Stimulated activated CD8-positive, alpha-beta memory T cell treated with anti-CD3 and anti-CD28 coated beads, Interleukin-2, amount 100 ng/mL, for 48 hours (primary cell): ENCODE measurements around the gene SLC1A5.
"Not testable (repeated sequence)": the region's sequence is repeated elsewhere in the genome, so short reads cannot be mapped to it uniquely, and the experiment has no call there.

Source experiments
- DNase-seq, 2 donors: peaks; one replicate each; pipeline ENCODE4 v3.0.0-alpha.2; 2020; ENCODE audit warnings: low read depth in 2 of 2

Gene SLC1A5

DNA sequence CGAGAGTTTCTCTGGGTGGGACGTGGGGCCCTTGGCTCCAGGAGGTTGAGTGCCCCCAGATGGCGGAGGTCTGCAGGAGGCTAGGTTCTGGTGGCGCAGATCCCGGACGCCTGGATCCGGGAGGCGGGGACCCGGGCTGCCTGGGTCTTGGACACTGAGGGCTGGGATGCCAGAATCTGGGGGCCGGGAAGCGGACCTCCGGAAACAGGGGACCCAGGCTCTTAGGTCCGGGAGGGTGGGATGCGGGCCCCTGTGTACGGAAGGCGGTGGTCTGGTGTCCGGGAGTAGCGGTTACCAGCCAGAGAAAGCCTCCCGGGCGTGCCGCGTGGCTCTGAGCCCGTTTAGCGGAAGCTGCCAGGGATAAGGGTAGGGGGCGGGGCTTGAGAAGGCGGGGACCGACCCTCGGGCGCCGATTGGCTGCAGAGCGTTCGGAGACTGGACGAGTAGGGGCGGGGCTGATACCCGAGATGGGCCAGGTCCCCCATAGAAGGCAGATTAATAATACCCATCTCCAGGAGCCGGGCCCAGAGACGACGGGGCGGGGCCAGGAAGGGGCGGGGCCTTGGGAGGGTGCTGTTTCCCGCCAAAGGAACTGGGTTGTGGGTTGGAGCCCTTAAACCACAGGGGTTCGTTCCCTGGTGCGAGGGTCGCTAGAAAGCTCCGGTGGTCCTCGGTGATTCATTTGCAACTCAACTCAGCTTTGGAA lies at the start of gene SLC1A5:
SLC1A5 (minus strand) TSS at position 333 of the 706 bp plus-strand sequence. CDS start 629 bp downstream, outside the sequence.
- DNase-seq, result peak; percentile 98 to 99

DNA sequence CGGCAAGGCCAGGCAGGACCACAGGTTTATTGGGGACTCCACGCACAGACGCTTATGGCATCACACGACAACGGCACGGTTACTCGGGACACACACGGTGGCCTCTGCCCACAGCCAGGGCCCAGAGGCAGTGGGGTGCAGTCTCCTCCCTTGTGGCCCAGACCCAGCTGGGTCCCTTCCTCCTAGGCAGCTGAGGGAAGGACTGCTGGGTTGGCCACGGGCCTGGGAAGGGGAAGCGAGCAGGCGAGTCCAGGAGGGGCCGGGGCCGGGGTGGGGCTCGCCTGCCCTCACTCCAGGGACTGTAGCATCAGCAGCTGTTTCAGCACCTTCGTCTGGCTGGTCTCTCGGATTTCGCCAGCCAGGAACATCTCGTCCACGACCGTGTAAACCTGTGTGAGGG lies 49.8 kb upstream of the SLC1A5 start:
- DNase-seq, result no peak

DNA sequence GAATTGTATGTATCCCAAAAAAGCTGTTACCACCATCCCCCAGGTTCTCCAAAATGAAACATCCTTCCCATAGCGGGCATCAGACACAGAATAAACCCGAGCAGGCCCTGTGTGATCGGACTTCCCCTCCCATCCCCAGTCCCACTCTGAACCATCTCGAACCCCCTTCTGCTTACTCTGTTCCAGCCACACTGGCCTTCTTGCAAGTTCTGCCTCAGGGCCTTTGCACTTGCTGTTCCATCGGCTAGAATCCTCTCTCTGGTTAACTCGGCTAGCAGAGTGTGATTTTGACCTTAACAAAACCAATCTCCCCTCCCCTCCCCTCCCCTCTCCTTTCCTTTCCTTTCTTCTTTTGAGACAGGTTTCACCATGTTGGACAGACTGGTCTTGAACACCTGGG lies 46.6 kb upstream of the SLC1A5 start:
- no peak for DNase-seq

DNA sequence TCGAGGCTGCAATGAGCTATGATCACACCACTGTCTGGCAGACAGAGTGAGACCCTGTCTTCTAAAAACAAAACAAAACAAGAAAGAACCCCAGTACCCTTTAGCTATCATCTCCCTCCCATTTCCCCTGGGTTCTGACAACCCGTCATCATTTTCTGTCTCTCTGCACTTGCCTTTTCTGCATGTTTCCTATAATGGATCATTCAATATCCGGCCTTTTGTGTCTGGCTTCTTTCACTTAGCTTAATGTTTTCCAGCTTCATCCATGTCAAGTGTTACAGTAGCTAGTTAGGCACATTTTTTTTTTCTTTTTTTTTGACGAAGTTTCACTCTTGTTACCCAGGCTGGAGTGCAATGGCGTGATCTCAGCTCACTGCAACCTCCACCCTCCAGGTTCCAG lies 45.7 kb upstream of the SLC1A5 start:
- DNase-seq, result no peak

DNA sequence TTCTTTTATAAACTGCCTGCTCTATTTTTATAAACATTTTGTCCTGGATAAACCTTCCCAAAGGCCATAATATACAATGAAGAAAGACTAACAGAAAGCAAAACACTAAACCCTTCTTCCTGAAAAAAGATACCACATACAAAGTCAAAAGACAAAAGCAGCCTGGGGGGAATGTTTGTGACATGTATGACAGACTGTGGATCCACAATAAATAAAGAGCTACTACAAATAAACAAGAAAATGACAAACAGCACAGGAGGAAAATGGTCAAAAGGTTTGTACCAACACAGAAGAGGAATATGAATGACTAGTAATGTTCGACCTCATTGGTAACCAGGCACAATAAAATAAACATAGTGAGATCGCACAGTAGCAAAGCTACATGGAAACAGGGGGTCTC lies 42.5 kb upstream of the SLC1A5 start:
- no peak for DNase-seq

DNA sequence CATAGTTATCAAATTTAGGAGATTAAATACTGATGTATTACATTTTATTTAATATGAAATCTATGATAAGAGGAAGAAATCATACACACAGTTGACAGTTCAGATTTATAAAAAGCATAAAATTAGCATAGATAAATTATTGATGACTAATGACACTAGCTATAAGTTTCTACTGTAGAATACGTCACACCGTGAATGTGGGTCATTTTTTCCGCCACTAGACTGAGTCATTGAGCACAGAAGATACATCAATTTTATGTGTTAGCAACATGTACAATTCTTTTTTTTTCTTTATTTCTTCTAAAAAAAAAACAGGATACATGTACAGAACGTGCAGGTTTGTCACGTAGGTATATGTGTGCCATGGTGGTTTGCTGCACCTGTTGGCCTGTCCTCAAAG lies 40.1 kb upstream of the SLC1A5 start:
- DNase-seq, result peak; percentile 30

DNA sequence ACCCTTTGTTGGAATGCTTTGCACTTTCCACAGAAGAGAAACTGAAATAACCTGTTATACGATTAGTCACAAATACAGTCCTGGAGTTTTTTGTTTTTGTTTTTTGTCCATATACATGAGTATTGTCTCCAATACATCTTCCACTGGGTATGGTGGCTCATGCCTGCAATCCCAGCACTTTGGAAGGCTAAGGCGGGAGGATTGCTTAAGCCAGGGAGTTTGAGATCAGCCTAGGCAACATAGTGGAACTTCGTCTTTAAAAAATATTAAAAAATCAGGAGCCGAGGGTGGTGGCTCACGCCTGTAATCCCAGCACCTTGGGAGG lies 37.3 kb upstream of the SLC1A5 start:
- DNase-seq, result no peak

DNA sequence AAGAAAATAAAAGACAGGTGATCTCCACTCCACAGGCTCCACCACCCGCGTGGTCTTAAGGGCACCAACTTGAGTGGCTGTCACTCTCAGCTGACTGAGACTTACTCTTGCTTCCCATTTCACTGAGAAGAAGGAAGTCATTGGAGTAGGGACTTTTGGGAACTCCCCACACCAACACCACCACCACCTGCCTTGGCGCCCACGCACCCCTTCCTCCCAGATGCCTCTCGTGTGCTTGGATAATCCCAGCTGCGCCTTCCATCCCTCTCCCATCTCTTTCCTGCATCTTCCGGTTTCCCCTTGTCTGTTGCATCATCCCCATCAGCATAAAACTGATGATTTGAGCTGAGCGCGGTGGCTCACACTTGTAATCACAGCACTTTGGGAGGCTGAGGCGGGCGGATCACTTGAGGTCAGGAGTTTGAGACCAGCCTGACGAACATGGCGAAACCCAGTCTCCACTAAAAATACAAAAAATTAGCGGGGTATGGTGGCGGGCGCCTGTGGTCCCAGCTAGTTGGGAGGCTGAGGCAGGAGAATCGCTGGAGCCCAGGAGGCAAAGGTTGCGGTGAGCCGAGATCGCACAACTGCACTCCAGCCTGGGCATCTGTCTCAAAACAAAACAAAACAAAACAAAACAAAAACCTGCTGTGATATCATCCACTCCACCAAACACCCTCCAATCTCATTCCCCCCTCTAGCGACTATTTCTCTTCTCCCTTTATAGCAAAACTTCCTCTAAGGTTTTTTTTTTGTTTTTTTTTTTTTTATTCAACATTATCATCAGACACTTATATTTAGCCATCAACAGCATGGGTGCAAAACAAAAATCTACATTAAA lies 36.7 kb upstream of the SLC1A5 start:
- no peak for DNase-seq

DNA sequence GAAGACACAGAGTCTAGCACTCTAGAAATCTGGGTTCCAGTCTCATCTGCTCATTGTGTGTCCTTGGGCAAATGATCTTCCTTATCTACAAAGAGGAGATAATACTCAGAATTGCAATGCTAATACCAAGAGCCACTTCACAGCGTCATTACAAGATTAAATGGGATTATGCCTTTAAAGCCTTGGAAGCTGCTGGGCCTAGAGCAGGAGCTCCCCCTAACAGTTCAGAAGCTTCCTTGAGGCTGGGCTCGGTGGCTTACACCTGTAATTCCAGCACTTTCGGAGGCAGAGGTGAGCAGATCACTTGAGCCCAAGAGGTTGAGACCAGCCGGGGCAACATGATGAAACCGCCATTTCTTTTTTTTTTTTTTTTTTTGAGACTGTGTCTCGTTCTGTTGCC lies 34.7 kb upstream of the SLC1A5 start:
- no peak for DNase-seq

DNA sequence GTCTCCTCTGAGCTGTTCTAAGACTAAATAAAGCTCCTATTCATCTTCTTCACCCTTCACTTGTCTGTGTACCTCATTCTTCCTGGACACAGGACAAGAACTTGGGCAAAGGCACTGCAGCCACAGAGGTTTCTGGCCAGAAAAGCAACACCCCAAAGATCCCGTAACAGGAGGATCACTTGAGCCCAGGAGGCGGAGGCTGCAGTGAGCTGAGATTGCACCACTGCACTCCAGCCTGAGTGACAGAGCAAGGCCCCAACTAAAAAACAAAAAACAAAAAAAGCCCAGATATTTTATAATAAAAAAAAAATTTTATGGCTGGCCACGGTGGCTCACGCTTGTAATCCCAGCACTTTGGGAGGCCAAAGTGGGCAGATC lies 34.0 kb upstream of the SLC1A5 start:
- not testable (repeated sequence) for DNase-seq

DNA sequence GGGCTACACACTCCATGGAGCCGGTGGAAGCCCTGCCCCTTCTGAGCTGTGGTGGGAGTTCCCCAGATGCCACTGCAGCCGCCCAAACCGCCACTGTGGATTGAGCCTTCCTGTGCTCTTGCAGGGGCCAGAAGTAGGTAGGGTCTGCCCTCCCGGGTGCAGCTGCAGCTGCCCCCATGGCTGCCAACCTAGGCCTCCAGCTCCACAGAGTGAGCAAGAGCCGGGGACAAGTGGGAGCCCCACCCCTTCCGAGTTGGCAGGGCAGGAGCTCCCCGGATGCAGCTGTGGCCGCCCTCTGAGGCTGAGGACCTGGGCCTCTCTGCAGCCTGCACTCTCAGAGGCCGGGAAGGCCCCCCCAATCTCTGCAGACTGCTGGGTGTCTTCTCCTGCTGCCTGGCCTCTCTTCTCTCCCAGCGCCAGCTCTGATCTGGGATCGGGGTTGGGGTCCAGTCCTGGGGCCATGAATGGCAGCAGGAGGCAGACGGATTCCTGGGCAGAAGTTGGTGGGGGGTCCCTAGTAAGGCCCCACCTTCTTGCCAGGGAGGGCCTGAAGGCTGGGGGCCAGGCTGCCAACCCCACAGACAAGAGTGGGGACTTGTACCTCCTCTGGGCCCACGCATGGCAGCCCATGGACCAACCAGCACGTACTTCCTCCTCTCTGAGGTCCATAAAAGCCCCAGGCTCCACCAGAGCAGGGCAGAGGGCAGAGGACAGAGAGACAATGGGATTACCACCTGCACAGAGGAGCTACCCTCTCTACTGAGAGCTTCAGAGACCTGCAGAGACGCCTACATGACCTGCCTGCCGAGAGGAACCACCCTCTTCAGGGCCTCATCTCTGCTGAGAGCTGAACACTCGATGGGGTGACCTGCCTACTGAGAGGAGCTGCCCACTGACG lies 33.4 kb upstream of the SLC1A5 start:
- DNase-seq, result peak; percentile 42 to 49

DNA sequence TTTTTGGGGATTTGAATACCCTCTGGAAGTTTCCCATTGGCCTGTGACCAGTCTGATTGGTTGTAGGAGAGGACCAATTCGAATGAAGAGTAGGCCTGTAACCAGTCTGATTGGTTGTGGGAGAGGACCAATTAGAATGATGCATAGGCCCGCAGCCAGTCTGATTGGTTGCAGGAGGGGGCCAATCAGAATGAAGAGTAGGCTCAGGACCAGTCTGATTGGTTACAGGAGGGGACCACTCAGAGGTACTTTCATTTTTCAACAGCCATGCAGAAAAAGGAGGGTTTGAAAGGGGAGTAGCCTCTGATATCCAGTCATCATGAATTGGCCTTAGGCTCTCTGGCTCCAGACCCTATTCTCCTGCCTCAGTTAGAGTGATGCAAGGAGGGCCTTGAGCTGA lies 30.4 kb upstream of the SLC1A5 start:
- peak in 1 of 2 donors; percentile 8 for DNase-seq

DNA sequence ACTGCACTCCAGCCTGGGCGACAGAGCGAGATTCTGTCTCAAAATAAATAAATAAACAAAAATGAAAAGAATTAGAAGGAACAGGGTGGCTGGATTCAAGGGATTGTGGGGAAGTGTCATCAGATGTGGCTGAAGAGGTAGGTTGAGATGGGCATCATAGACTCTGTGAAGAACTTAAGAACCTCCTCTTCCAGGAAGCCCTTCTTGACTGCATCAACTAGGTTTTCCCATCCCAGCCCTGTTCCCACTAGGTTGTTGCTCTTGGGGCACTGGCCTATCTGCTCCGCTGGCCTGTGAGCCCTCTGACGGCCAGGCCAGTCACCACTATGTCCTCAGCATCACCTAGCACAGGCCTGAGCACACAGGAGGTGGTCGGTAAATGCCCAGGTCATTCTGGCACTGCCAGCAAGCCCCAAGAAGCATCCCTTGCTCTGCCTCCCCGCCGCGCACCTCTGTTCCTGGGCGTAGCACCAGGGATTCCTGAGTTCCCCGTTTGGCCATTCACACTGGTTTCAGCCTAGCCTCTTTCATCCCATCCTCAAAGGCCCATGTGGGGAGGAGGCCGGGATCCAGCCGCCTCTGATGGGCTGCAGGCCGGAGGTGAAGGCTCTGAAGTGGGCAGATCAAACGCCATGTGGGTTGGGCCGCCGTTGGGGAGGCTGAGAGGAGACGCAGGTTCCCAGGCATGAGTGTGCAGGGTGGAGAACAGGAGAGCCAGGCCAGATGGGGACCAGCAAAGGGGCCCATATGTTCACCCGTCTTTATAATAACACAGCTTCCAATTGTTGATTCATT lies 27.6 kb upstream of the SLC1A5 start:
- DNase-seq, result no peak

DNA sequence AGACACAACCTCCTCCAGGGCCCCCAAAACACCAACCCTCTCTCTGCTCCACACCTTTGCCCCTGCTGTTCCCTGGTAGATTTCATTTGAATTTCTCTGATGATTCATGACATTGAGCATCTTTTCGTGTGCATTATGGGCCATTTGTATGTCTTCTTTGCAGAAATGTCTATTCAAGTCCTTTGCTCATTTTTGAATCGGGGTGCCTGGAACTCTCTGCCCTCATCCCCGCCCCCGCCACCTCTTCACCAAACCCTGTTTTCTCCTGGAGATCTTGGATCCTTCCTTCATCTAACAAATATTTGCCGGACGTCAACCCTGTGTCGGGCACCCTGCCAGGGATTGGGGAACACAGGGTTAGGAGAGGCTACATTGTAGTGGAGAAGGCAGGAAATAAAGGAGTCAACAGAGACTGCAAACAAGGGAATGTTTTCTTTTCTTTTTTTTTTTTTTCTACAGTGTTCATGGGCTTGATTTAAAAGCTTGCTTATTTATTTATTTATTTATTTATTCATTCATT lies 25.5 kb upstream of the SLC1A5 start:
- DNase-seq, result no peak

DNA sequence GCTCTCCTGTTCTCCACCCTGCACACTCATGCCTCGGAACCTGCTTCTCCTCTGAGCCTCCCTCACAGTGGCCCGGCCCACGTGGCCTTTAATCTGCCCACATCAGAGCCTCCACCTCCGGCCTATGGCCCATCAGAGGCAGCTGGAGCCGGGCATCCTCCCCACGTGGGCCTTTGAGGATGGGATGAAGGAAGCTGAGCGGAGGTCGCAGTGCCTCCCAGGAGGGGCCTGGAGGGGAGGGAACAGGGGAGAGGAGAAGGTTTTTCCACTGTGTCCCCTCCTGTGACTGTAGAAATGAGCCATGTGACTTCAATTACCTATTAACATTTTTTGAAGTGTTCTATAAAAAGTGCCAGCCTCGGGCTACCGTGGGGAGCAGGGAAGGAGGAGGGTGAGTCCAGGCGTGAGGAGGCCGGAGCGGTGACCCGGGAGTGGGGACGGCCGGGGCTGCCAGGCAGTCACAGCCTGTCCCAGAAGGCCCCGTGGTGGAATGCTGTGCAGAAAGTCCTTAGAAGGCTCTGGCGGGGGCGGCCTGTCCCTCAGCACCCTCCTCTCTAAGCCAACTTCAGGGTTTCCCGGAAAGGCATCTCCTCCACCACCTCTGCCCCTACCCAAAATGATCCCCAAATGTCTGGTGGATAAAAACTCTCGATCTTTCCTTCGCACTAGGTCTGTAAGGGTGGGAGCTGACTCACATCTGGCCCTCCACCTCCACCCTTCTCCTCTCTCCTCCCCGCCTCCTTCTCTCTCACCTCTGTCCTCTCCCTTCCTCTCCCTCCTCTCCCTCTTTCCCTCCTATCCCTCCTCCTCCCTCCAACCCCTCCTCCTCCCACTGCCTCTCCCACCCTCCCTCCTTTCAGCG lies 24.8 kb upstream of the SLC1A5 start:
- DNase-seq, result no peak

DNA sequence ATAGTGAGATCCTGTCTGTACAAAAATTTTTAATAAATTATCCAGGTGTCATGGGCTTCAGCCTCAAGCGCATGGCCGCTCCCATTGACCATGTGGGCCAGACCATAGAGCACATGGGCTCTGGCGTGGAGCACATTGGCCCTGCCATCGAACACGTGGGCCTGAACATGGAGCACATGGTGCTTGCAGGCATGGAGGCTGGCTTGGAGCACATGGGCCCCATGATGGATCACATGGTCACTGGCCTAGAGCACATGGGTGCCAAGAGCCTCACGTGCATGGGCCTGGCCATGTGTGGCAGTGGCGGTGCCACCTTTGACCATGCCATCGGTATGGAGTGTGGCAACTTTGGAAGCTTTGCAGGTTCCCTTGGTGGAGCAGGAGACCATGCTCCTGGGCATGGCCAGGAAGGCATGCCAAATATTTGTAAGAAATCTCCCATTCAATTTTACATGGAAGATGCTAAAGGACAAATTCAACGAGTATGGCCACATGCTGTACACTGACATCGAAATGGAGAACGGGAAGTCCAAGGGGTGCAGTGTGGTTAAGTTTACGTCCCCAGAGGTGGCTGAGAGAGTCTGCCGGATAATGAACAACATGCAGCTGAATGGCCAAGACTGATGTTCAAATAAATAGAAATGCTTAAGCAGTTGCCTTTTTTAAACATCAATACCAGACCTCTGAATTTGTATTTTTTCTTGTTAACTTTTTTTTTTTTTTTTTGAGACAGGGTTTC lies 21.3 kb upstream of the SLC1A5 start:
- DNase-seq, result no peak

DNA sequence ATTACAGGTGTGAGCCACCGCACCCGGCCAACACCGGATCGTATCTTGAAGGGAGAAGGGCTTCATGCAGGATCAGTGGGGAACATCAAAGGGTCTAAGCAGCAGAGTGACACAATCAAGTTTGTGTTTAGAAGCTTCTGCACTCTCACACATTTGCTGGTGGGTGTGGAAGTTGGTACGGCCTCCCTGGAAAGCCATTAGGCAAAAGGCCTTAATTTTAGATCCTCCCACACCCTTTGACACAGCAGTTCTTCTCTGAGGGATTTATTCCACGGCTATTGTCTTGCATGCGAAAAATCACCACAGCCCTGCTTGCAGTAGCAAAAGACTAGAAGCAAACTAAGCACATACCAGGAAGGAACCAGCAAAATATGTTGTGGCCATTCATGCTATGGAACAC lies 18.3 kb upstream of the SLC1A5 start:
- no peak for DNase-seq

DNA sequence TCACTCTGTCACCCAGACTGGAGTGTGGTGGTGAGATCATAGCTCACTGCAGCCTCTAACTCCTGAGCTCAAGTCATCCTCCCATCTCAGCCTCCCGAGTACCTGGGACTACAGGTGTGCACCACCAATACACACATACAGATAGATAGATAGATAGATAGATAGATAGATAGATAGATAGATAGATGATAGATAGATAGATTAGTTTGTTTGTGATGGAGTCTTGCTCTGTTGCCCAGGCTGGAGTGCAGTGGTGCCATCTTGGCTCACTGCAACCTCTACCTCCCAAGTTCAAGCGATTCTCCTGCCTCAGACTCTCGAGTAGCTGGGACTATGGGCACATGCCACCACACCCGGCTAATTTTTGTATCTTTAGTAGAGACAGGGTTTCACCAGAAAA lies 16.0 kb upstream of the SLC1A5 start:
- not testable (repeated sequence) for DNase-seq

DNA sequence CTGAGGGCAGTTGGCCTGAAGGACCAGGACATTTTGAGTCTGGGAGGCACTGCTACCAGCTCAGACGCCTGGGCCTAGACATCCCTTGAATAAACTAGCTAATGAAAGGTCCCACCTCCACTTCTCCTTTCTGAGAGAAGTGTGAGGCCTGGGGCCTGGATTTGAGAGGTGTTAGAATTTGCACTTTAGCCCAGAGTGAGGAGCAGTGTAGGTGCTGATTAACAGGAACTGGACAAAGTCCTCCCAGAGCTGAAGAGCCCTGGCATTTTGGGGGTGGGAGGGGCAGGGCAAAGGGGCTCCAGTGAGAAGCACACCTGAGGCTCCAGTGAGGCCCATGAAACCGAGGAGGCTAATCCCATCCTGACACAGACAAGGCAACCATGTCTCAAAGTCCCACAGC lies 15.2 kb upstream of the SLC1A5 start:
- no peak for DNase-seq

DNA sequence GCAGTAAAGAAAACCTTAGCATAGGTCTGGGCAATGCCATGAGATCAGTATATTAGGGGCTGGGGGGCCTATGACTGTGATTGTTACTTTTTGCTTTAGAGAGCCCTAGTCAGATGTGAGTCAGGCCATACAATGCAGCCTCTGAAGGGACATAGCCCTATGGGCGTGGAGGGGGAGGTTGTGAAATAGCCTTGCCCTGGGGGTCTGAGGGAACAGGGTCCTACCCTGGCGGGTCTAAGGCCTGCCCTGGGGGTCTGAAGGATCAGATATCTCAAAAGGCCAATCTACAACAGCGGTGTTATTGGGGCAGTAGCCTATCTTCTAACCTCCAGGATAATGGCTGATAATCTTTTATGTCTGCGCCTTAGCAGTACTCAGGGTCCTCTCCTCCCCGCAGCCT lies 13.8 kb upstream of the SLC1A5 start:
- no peak for DNase-seq
